HL-60 (cell line): ENCODE results near the gene FAM240A.

Experiments
- DNase-seq, 2 experiments: peaks; one replicate each; pipeline ENCODE4 v3.0.0-alpha.2; 2010 to 2020; ENCODE audit warnings: low read depth in 1 of 2, low spot score in 1 of 2
- H3K27ac ChIP-seq: fragments of 250-450 bp; sonication (Bioruptor Pico); replicated peaks from 2 replicates; pipeline ENCODE4 v1.5.1; 2020; ENCODE audit warnings: mild to moderate bottlenecking, moderate library complexity
- H3K27me3 ChIP-seq: fragments of 250-450 bp; sonication (Bioruptor Pico); 2 replicates; pipeline ENCODE4 v1.5.1; 2021; ENCODE audit warnings: mild to moderate bottlenecking, moderate library complexity; ENCODE audit not compliant: insufficient read depth, poor library complexity, severe bottlenecking
- H3K4me3 ChIP-seq: replicated peaks from 2 replicates; pipeline ENCODE4 v1.5.1; 2011; ENCODE audit warnings: mild to moderate bottlenecking, control low read depth, low read length; ENCODE audit not compliant: insufficient read depth
- GABPA ChIP-seq: IDR thresholded peaks from 2 replicates; pipeline ENCODE4 v1.6.1; 2012; ENCODE audit warnings: low read depth
- POLR2AphosphoS5 ChIP-seq: IDR thresholded peaks from 2 replicates; pipeline ENCODE4 v1.6.1; 2012; ENCODE audit warnings: low read depth
- REST ChIP-seq: IDR thresholded peaks from 2 replicates; pipeline ENCODE4 v1.6.1; 2012; ENCODE audit warnings: low read depth; ENCODE audit not compliant: insufficient replicate concordance
- SPI1 ChIP-seq: IDR thresholded peaks from 2 replicates; pipeline ENCODE4 v1.6.1; 2012; ENCODE audit warnings: low read depth, mild to moderate bottlenecking, borderline replicate concordance
- TF ChIP-seq, protein P1 (sequence below): IDR thresholded peaks from one replicate; pipeline ENCODE4 v1.5.1; 2011; ENCODE audit warnings: low read length, control low read depth, inconsistent platforms; ENCODE audit not compliant: insufficient read depth

The FAM240A gene

GRCh38 chr3:46579756-46580286 lies 32.5 kb upstream of the FAM240A start:
- TF ChIP-seq GABPA (no peak), POLR2AphosphoS5 (no peak), SPI1 (no peak), REST (no peak)
- TF ChIP-seq, protein P1, sequence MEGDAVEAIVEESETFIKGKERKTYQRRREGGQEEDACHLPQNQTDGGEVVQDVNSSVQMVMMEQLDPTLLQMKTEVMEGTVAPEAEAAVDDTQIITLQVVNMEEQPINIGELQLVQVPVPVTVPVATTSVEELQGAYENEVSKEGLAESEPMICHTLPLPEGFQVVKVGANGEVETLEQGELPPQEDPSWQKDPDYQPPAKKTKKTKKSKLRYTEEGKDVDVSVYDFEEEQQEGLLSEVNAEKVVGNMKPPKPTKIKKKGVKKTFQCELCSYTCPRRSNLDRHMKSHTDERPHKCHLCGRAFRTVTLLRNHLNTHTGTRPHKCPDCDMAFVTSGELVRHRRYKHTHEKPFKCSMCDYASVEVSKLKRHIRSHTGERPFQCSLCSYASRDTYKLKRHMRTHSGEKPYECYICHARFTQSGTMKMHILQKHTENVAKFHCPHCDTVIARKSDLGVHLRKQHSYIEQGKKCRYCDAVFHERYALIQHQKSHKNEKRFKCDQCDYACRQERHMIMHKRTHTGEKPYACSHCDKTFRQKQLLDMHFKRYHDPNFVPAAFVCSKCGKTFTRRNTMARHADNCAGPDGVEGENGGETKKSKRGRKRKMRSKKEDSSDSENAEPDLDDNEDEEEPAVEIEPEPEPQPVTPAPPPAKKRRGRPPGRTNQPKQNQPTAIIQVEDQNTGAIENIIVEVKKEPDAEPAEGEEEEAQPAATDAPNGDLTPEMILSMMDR, result no peak
- H3K27ac ChIP-seq, result no peak overlapping the region
- DNase-seq, result no peak
- no peaks in the 10 kb centered on the region for H3K27me3 ChIP-seq
- no peak overlapping the region for H3K4me3 ChIP-seq

- TF ChIP-seq GABPA, result no peak
- TF ChIP-seq, protein P1, result no peak
- no peak for TF ChIP-seq SPI1
- no peak for TF ChIP-seq REST
- no peak for TF ChIP-seq POLR2AphosphoS5
- H3K27me3 ChIP-seq, result no peaks in the 10 kb centered on the region
- no peak overlapping the region for H3K27ac ChIP-seq
- no peak overlapping the region for H3K4me3 ChIP-seq
- no peak for DNase-seq
These were observed 31.6 kb upstream of the FAM240A start for GRCh38 chr3:46580675-46581074.

DNA sequence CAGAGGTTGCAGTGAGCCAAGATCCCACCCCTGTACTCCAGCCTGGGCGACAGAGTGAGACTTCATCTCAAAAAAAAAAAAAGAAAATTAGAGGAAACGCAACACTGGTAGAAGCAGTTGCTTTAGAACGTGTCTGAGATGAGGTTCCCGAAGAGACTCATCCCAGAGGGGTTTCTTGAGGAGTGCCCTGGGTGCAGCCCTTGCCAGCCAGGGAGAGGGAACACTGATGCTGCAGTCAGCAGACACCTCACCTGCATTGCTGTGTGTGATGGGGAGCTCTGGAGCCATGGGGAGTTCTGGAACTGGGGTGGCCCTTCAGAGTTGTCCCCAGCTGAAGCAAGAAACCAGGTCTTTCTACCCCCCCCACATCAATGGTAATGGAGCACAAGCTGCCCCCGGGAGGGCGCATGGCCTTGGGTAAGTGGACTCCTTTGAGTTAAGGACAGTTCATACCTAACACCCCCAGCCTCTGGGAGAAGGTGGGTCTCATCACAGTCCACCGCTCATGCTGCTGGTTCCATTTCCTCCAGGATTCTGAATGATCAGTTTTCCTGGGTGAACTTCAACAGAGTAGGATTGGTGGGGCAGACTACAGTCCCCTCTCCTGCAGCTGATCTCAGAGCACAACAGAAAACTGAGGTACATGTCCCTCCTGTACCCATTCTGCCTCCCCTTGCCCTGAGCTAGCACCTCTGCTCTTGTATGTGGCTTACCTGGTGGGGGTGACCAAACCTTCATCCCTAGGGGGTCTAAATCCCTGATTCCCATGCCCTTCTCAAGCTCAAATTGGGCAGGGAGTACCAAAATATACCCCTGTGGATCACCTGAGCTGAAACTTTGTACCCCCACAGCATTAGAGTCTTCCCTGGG lies 27.5 kb upstream of the FAM240A start:
- no peak for DNase-seq
- no peak overlapping the region for H3K4me3 ChIP-seq
- TF ChIP-seq SPI1 (no peak), POLR2AphosphoS5 (no peak), GABPA (no peak), REST (no peak)
- TF ChIP-seq, protein P1, result no peak
- H3K27me3 ChIP-seq, result no peaks in the 10 kb centered on the region
- H3K27ac ChIP-seq, result no peak overlapping the region
